Measurements from ENCODE around the gene HNRNPL.
"Not testable (repeated sequence)": the region's sequence is repeated elsewhere in the genome, so short reads cannot be mapped to it uniquely, and the experiment has no call there.

Gene HNRNPL

GRCh38 chr19:38849860-38850435, at the start of gene HNRNPL:
Gene HNRNPL, minus strand, starts transcription at chr19:38849986. Its CDS starts 20 bp downstream, at chr19:38849966.
- peak; percentile 100 for DNase-seq

- peak; percentile 48 for DNase-seq
These were observed 49.1 kb upstream of the HNRNPL start for GRCh38 chr19:38898788-38899446.

GRCh38 chr19:38894968-38895367, 45.2 kb upstream of the HNRNPL start:
- DNase-seq, result no peak

GRCh38 chr19:38893341-38893771, 43.6 kb upstream of the HNRNPL start:
- no peak for DNase-seq

GRCh38 chr19:38892841-38893240, 43.1 kb upstream of the HNRNPL start:
- DNase-seq, result peak; percentile 23

- peak; percentile 31 for DNase-seq
These were observed 42.0 kb upstream of the HNRNPL start for GRCh38 chr19:38891771-38892170.

GRCh38 chr19:38890686-38891085, 40.9 kb upstream of the HNRNPL start:
- no peak for DNase-seq

- no peak for DNase-seq
These were observed 40.0 kb upstream of the HNRNPL start for GRCh38 chr19:38889803-38890202.

GRCh38 chr19:38888876-38889275, 39.1 kb upstream of the HNRNPL start:
- DNase-seq, result no peak

- DNase-seq, result not testable (repeated sequence)
These were observed 34.9 kb upstream of the HNRNPL start for GRCh38 chr19:38884691-38885090.

GRCh38 chr19:38883286-38883685, 33.5 kb upstream of the HNRNPL start:
- no peak for DNase-seq

- DNase-seq, result no peak
These were observed 31.3 kb upstream of the HNRNPL start for GRCh38 chr19:38880882-38881609.

GRCh38 chr19:38880076-38880881, 30.5 kb upstream of the HNRNPL start:
- no peak for DNase-seq

- DNase-seq, result no peak
These were observed 29.6 kb upstream of the HNRNPL start for GRCh38 chr19:38879400-38879751.

- no peak for DNase-seq
These were observed 29.0 kb upstream of the HNRNPL start for GRCh38 chr19:38878575-38879399.

GRCh38 chr19:38877781-38878574, 28.2 kb upstream of the HNRNPL start, which contains the start of gene RINL:
Gene RINL, minus strand, starts transcription at chr19:38878275. Its CDS starts 1,533 bp downstream, at chr19:38876742.
- DNase-seq, result peak; percentile 66

GRCh38 chr19:38875656-38876395, 26.0 kb upstream of the HNRNPL start:
- no peak for DNase-seq

GRCh38 chr19:38873400-38873799, 23.6 kb upstream of the HNRNPL start:
- not testable (repeated sequence) for DNase-seq

GRCh38 chr19:38870612-38871011, 20.8 kb upstream of the HNRNPL start:
- DNase-seq, result no peak

- DNase-seq, result peak; percentile 88
These were observed 20.2 kb upstream of the HNRNPL start for GRCh38 chr19:38869836-38870607.

Data from NCI-H82 (cell line).